ENCODE measurements around the gene ATF6.

DNA sequence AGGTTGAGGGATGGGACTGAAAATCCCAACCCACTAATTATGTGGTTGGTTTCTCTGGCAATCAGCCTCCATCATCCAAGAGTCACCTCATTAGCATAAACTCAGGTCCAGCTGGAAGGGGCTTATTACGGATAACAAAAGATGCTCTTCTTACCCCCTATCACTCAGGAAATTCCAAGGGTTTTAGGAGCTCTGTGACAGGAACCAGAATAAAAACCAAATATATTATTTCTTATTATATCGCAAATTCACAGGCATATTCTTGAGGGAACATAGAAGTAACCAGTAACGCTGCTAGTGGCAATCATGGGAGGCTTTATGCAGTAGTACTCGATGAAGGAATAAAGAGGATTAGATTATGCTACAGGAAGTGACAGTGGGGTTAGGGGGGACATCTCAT, 59.7 kb downstream of the ATF6 start:
- TF ChIP-seq CTCF (conservative IDR thresholded peaks at IDR 0.05; ENCODE audit: low read depth, low read length), result no peak
- TF ChIP-seq RFX5 (IDR thresholded peaks at IDR 0.05; ENCODE audit: low read depth, low read length), result no peak
- no peak for TF ChIP-seq CEBPB (IDR thresholded peaks at IDR 0.05; ENCODE audit: low read depth, low read length)
- no peak for TF ChIP-seq POLR2A (IDR thresholded peaks at IDR 0.05; ENCODE audit: low read depth, low read length)
- no peak for TF ChIP-seq RCOR1 (IDR thresholded peaks at IDR 0.05; ENCODE audit: insufficient replicate concordance, low read length)
